Hematopoietic multipotent progenitor cell (in vitro differentiated cells): ENCODE measurements around the gene TMEM272. TPM values are rescaled to one million over a fixed set of nuclear protein-coding genes. Genes with fewer than 3 reads are reported as not detected.
A peak's percentile ranks its signal among the peaks of the same experiment; 100 is the strongest.

Experiments
- DNase-seq, 3 donors: peaks; one replicate each; pipeline ENCODE4 v3.0.0-alpha.2; 2011 to 2015; ENCODE audit warnings: low read depth in 2 of 3, low spot score in 2 of 3
- total RNA-seq: library from RNA; depleted of rRNA; stranded (reverse); fragments of >200 nt; gene quantifications from one replicate; pipeline ENCODE4 v1.2.3, GENCODE V29; 2012

The TMEM272 gene
- total RNA-seq, 1 donor: 0.81 TPM

DNA sequence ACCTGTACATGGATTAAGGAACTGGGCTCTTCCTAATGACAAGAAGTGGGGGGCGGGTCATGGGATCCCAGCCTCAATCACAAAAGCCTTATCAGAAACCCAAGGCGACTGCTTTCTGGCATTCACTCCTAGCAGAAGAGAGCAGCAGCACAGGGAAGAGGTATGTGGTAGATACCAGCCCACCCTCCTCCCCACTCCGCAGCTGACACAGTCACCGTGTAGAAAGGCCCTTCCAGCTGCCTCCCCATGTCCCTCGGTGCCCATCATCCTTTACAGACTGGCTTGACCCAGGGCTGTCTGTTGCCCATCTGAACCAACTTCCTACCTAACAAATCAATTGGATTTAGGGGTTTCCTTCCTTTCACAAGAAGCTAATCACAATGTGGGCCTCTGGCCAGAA lies 37.9 kb downstream of the TMEM272 start:
- no peak for DNase-seq

DNA sequence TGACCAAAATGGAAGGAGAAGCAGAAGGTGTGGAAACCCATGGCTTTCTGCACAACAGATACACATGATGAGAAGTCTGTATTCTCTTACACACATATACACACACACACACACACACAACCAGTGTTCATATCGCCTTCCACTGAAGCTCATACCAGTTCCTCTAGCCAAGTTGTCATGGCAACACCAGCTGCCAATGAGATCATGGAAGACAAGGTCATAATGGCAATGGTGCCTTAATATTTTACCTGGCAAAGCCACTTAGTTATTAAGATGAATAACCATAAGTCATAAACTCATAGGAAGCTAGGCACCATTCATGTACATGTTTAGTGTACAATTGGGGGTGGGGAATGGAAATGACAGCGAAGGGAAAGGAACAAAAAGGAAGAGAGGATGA lies 38.4 kb downstream of the TMEM272 start:
- DNase-seq: peak in 1 of 3 donors; percentile 38

DNA sequence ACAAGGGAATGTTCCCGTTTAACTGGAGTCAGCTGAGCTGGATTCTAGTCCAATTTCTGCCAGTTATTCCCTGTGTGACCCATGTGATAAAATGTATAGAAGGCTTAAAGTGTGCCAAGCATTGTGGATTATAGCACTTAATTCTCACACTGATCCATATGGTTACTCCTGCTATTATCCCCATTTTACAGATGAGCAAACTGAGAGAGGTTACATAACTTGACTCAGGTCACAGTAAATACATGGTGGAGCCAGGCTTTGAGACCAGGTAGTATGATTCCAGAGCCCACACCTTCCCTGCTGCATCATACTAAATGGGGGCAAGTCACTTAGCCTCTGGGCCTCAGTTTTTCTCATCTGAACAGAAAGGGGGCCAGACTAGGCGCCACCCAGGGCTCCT lies 39.1 kb downstream of the TMEM272 start:
- no peak for DNase-seq

DNA sequence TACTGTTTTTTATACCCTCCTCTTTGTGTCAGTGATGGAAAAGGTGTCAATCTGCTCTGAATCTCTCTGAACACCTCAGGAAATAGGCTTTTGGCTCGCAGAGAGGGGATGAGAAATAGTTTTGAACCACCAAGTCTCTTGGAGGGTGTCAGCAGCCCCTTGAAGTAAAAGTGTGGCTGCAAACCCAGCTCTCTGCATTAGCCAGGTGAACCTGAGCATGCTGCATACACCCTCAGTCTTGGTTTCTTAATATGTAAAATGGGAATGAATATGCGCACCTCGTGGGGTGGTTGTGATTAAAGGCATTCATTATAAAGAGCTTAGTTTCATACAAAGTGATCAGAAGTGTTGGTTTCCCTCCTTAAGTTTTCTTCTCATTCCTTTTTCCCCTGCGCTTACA lies 39.7 kb downstream of the TMEM272 start:
- no peak for DNase-seq

DNA sequence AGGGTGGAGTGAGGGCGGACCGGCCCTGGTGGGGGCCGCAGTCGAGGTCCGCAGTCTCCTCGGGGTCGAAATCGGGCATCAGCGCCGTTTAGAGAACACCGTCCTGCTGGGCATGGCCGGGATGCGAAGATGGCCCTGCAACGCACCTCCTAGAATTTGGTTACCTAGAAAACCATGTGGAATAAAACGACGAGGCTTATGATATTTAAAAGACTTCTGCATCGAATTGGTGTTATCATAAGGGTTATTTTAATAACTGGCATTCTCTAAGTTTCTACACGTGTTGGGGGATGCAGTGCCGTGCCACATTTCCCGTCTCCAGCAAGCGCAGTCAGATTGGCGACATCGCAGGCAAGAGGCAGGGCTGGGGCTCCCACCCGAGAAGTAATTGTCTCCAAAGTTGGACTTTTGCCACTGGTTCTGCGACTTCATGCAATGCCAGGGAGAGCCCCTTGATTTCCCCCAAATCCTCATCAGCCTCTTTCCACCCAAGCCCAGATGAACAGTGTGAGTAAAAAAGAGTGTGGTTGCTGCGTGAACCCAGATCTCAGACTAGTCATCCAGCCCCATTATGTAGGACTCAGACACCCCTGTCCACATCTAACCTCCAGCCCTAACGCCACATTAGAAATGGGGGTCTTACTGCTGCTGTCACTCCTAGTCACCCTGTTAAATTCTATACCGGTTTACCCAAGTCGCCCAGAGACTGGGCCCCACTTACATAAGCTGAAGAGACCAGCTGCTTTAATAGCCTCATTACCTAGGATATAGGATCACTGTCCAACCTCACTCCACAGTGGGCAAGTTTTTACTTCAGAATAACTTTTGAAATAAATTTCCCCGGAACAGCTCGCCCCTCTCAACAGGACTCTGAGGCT lies 40.4 kb downstream of the TMEM272 start:
- no peak for DNase-seq

DNA sequence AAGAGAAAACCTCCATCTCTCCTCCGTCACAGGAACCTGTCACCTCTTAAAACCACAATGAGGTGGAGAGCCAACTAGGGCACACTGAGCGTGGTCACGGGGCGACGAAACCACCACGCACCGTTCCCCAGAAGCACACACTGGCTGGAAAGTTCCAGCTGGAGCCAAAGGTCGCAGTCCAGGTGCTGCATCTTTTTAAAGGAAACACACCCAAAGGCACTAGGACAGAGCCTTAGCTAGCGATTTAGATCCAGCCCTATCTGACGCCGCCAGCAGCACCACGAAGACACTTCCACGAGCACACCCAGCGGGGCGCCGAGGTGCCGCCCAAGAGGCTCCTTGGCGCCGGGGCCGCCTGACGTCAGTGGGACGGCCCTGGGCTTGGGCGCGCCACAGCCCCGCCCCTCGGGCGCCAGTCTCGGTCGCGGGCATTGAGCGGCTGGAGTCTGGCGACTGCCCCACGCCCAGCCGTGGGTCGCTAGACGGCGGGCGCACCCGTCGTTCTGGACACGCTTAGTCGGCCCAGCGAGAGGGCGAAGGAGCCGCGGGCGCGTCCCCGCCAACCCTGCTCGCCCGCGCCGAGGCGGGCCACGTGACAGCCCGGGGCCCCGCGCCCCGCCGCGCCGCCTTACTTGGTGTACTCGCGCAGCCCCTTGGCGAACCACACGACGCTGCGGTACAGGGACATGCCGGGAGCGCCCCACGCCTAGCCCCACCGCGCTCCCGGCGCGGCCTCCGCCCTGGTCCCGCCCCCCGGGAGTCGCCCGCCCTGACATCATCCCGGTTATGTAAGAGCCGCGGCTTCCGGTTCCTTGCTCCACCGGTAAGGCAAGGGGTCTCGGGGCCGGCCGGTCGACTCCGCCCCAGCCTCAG lies 41.3 kb downstream of the TMEM272 start, which contains the start of gene DHRS12:
DHRS12 (minus strand) TSS at position 742 of the 873 bp plus-strand sequence. CDS start 4,504 bp downstream, outside the sequence.
- DNase-seq: peak; percentile 85 to 94 (median 88)

DNA sequence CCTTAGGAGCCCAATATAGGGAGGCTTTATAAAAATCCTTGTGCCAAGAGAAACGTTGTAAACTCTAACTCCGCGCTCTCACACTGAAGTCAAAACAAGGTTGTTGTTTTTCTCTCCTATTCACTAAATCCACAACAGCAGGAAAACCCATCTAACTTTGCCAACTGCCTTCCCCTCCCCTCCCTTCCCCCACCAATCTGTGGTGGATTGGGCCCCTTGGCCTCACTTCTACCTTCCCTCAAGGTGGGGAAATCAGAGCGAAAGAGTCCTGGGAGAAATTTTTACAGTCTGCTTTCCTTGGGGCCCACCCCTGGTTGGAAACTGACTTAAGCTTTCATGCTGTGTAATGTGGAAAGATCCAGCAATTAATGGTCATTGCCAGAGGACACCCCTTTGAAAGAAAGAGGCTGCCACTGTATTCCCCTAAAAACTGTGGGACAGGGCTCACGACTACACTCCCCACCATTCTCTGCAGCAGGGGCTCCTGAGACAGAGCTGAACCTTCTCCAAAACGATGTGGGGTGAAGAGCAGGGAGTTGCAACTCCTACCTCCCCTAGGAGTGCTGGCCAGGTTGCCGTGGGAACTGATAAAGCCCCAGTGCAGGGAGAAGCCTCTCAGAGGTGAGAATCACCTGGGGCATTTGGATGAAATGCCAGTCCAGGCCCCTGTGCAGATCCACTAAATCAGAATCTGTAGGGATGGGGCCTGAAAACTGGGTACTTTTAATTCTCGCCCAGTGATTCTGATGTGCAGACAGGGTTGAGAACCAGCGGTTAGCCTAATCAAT lies 42.2 kb downstream of the TMEM272 start:
- no peak for DNase-seq

DNA sequence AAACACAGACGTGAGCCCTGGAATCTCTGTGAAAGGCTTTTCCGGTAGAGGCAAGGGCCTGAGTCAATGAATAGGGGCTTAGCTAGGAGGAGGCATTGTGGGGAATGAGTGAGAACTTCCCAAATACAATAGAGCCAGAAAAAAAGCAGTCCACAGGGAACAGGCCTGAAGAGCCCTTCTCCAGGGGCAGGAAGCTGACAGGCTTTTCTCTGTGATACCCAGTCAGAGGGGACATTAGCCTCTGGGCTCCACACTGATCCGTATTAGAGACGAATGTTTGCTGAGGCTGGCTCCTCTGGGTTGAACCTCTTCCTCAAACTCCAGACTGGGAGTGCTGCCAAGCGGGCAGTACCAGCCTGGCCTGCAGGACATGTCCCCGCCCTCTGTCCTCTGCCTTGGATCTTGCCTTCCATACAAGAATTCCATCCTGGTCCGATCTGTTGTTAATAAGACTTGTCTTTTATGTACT lies 43.3 kb downstream of the TMEM272 start:
- no peak for DNase-seq

DNA sequence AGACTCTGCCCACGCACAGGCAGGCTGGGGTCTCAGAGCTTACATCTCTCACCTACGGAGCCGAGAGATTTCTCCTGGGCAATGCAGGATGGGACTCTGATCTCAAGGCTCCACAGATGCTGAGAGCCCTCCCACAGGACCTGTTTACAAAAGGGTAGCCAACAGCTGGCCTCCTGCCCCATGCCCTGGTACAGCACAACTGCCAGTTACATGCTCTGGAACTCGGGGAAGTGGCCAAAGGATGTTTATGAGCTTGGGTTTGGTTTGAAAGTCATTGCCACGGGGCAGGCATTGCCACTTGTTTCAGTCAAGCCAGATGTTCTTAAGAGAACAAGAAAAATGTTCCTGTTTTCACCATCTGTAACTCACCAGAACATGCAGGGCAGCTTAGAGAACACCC lies 44.5 kb downstream of the TMEM272 start:
- peak in 1 of 3 donors; percentile 39 for DNase-seq

DNA sequence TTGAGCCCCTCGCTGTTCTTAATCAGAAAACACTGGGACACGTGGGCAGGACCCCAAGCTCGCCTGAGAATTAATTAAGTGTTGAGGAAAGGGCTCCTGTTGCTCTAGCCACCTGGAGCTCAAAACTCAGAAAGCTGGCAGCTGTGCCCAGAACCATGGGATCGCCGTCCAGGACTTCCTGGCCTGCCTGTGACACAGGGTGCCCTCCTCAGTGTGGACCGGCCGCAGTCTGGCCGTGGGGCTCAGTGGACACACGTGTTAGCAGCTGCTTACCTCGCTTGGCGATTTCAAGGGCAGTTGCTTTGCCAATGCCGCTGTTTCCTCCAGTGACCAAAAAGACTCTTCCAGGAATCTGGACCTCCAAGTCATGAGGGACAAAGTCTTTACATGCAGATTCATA lies 45.7 kb downstream of the TMEM272 start:
- no peak for DNase-seq

DNA sequence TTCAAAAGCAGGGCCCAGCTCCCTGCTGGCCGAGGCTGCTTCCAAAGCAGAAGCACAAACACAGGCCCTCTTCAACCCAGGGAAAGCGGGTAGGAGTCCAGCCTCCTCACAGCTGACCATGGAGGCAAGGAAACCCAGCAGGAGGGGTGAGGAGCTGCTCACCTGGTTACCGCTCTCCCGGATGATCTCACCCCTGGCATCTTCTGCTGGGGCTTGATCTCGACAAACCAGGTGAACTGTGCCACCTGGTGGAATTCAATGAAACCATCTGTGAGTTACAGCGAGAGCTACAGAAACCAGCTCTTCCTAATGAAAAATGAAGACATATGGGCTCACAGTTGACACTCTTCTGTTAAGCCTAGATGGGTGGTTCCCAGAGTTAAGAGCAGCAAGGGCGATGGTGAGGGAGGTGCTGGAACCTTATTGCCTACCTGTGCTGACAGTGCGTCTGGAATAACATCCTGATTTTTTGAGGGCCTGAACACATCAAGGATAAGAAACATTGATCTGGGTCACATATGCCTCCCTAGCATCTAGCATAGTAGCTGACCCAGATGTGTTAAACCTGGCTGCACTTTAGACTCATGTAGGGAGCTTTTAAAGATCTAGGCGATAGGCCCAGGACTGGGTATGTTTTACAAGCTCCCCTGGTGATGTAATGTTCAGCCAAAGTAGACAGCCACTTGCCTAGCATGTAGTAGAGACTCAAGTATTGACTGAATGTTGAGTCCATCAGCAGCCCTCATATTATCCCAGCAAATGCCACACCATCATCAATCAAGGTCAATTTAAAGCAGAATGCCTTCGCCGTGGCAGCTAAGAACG lies 47.1 kb downstream of the TMEM272 start:
- DNase-seq: peak in 2 of 3 donors; percentile 67 to 75

DNA sequence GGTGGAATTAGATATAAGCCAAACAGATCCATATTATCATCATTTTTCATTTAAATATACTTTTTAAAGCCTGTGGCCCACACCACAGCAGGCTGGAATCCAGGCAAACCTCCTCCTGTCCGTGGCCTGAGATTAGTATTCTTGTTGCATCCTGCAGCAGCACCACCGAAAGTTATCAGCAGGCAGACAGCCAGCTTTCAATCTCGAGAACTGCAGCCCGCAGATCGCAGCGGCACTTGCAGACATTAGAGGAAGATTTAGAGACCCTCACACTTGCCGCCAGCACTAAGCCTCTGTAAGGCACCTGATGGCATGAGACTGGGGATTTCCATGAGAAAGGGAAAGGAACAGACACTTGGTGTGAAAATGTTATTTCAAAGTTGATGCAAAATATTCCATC lies 48.4 kb downstream of the TMEM272 start:
- DNase-seq: no peak

DNA sequence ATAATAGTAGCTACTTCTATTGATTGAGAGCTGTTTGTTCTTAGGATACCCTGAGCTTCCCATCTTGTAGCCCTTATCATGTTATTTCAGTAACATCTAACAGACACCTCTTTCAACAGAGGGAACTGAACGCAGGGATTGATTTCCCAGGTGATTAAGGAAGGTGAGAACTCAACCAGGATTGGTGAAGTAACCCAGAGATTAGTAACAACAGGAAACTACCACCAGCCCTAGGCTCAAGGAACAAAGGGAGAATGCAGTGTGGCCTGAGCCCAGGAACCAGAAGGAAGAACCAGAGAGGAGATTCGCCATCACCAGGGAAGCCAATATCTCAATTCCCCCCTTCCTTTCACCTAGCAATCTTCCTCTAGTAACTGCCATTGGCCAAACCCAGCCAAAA lies 49.6 kb downstream of the TMEM272 start:
- DNase-seq: no peak

DNA sequence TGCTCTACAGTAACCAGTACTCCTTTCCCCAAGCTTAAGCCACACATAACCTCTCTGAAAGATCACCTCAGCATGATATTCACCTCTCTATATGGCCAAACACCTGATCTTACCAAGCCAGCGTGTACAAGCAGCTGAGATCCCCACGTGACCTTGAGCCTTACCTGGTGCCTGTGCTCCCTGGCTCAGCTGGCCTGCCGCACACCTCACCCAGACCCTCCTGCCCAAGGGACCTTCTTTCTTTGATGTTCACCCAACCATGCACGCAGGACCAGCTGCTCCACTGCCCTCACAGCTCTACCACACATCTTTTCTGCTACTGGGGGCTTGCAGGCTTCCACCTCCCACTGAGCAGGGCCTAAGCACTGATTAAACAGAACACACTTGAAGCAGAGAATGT lies 50.0 kb downstream of the TMEM272 start:
- no peak for DNase-seq

DNA sequence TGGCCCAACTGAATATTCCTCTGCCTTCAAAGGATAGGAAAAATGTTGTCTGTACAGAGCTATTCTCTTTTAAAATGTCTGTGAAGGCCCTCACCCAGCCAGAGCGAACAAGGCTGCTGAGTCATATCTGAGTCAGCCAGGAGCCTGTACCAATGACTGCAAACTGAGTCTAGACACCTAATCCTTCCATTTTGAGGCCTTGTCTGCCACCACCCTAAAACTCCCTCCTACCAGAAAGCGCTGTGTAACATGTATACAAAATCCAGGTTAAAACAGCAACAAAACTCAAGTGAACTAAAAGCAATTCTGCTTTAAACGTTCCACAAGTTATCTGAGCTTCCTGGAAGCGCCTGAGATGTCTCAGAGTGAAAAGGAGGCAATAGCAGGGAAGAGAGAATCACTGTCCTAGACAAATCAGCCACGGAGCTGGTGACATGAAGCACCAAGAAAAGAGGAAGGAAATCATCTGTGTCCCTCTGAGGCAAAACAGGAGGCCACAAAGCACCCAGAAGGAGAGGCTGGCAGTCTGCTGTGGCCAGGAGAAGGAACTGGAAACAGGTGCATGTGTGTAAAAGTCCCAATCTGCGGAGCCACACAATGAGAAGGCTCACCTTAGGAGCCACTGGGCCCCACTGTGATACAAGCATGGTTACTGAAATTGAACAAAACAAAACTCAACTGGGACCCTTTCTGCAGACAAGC lies 51.3 kb downstream of the TMEM272 start:
- DNase-seq: peak in 2 of 3 donors; percentile 94 to 99

DNA sequence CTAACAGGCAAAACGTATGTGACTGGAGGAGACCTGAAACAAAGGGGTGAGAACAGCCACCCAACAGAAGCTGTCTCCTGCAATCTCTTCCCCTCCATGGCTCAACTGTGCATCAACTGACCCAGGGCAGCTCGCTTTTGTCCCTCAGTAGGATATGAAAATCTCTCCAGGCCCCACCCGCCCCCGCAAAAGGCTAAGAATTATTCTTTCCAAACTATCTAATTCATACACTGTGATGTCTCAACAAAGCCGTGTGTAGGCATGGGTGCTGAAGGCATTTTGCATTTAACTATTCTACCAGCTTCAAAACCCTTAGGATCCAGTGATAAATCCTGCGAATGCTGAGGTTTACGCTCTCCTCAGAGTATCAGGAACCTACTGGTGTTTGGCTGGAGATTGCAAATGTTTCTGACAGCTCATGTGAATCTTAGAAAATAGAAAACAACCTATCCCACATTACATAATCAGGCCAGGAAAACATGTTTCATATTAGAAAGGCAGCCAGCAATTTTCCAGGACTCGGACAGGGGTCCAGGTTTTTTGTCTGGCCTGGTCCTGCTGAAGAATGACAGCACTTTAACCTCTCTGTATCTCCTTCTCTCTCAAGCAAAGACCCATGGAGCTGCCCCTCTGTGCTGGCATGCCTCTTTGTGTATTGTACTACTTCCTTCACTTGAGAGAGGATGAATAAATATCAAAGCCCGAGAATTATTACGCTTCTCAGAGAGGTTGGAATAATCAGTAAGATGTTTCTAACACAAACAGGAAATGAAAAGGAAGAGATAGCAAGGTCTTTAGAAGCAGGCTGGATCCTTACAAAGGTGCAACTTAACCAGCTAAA lies 58.3 kb downstream of the TMEM272 start:
- DNase-seq: no peak

DNA sequence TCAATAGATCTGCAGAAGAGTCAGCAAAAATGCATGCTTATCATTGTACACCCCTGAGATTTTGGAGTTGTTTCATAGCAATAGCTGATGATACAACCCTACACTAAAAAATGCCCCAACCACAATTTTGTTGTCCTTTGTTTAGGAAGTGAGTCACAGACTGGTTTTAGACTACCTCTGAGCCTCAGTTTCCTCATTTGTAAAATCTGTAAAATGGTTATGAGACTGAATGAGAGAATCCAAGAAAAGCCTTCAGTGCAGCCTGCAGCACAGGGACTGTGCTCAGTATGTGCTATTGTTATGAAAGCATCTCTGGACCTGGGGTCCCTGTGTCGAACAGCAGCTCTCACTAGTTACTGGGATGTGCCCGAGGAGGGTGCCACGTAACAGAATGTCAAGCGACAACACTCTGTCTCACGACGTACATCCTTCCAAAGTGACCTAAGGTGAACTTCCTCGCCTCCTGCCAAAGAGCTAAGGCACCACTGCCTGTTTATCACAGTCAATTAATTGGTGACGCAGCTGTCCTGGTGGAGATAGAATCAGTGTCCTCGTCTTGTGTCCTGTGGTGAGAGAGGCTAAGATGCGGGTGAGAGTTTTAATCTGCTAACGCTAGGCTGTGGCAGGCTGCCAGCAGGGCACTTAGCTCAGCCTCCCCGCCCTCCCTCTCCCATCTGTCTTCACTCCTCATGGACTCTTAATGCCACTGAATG lies 59.1 kb downstream of the TMEM272 start:
- DNase-seq: peak in 2 of 3 donors; percentile 28 to 70

DNA sequence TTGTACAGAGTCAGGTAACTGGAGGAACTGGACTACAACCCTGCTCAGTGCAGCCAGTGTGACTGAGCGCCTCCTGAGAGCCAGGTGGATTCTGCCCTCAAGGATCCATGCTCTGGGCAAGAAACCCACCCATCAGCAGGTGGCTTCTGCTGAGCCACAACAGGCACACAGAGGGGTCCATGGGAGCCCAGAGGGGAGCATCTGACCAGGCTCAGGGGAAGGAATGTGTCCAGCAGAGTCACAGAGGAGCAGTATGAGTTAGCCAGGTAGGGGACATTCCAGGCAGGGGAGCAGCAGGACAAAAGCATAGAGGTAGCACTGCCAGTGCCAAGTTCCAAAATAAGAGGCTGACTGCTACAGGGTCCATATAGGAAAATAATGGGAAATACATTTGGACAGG lies 60.9 kb downstream of the TMEM272 start:
- DNase-seq: no peak
